22Rv1 (cell line): Measurements from ENCODE around the gene DOCK11.

ENCODE experiments used
- H3K27ac ChIP-seq: fragments of 450-650 bp; 2 replicates; pipeline ENCODE4 v1.5.1; 2017
- CTCF ChIP-seq: fragments of 450-650 bp; IDR thresholded peaks from 2 replicates; pipeline ENCODE4 v1.5.1; 2017; ENCODE audit warnings: mild to moderate bottlenecking
- ZFX ChIP-seq: fragments of 450-650 bp; IDR thresholded peaks from 2 replicates; pipeline ENCODE4 v1.6.1; 2017; ENCODE audit warnings: antibody characterized with exemption, borderline replicate concordance

DOCK11 gene

GRCh38 chrX:118513120-118513898 lies 17.7 kb downstream of the DOCK11 start:
- TF ChIP-seq ZFX (no peak), CTCF (no peak)
- no peak overlapping the region for H3K27ac ChIP-seq

- no peak overlapping the region for H3K27ac ChIP-seq
- TF ChIP-seq CTCF (no peak), ZFX (no peak)
Measured at GRCh38 chrX:118519411-118520215, 24.0 kb downstream of the DOCK11 start.

GRCh38 chrX:118520216-118521206 lies 24.9 kb downstream of the DOCK11 start:
- H3K27ac ChIP-seq = no peak overlapping the region
- no peak for TF ChIP-seq ZFX
- TF ChIP-seq CTCF = no peak

- TF ChIP-seq ZFX = no peak
- no peak overlapping the region for H3K27ac ChIP-seq
Measured at GRCh38 chrX:118521435-118521834, 25.8 kb downstream of the DOCK11 start.

- H3K27ac ChIP-seq = no peak overlapping the region
- TF ChIP-seq ZFX (no peak), CTCF (no peak)
Measured at GRCh38 chrX:118522230-118522926, 26.8 kb downstream of the DOCK11 start.

- H3K27ac ChIP-seq = no peak overlapping the region
- TF ChIP-seq ZFX (no peak), CTCF (no peak)
Measured at GRCh38 chrX:118523920-118524319, 28.3 kb downstream of the DOCK11 start.

- no peak overlapping the region for H3K27ac ChIP-seq
- no peak for TF ChIP-seq CTCF
- TF ChIP-seq ZFX = no peak
Measured at GRCh38 chrX:118524344-118524743, 28.7 kb downstream of the DOCK11 start.
